Endothelial cell of umbilical vein (primary cell): ENCODE results near the gene ENAH. TPM values are rescaled to one million over a fixed set of nuclear protein-coding genes. Genes with fewer than 3 reads are reported as not detected.

Experiments used
- BruUV-seq: library from RNA; stranded (reverse); fragments of 400-500 nt; replicated peaks from 2 replicates; lab custom pipeline; 2021; lab: Mats Ljungman, UMichigan
- CTCF ChIA-PET: fragments of 300-600, 350-600 bp; sonication (Branson Sonifier 250); formaldehyde crosslinking; loops from one replicate; lab custom pipeline; 2021; ENCODE audit warnings: antibody characterized with exemption, inconsistent platforms; lab: Charles Lee
- POLR2A ChIA-PET: fragments of 300-600, 350-600 bp; sonication (Branson Sonifier 250); formaldehyde crosslinking; loops from one replicate; lab custom pipeline; 2021; ENCODE audit warnings: antibody characterized with exemption, inconsistent platforms; lab: Charles Lee
- DNase-seq: peaks from one replicate; pipeline ENCODE4 v3.0.0-alpha.2; 2011; ENCODE audit warnings: low read depth, low spot score
- FAIRE-seq: peaks from 2 replicates; lab custom pipeline; 2011; peaks lifted over from hg19 to GRCh38; lab: Jason Lieb, UNC
- H2AFZ ChIP-seq: 2 replicates; pipeline ENCODE4 v1.6.0; 2012; ENCODE audit warnings: low read depth, low read length, control low read depth, inconsistent platforms
- H3K27ac ChIP-seq: 2 replicates; pipeline ENCODE4 v1.5.1; 2011; ENCODE audit warnings: low read depth, mild to moderate bottlenecking, control low read depth, low read length, moderate library complexity; ENCODE audit not compliant: insufficient read depth
- H3K27me3 ChIP-seq, 2 experiments: 2 replicates each; pipeline versions ENCODE4 v1.6.0 to v1.6.1; 2011; ENCODE audit warnings: low read length in 2 of 2, mixed read lengths in 1 of 2; ENCODE audit not compliant: control insufficient read depth in 2 of 2, insufficient read depth in 2 of 2
- H3K36me3 ChIP-seq, 2 experiments: 2 replicates in 1 of 2; 3 replicates in 1 of 2; pipeline ENCODE4 v1.5.1; 2011; ENCODE audit warnings: low read length in 2 of 2, mild to moderate bottlenecking in 1 of 2, moderate library complexity in 1 of 2; ENCODE audit not compliant: control insufficient read depth in 2 of 2, insufficient read depth in 2 of 2; ENCODE audit errors: extremely low read depth in 1 of 2
- H3K4me1 ChIP-seq: 3 replicates; pipeline ENCODE4 v1.5.1; 2011; ENCODE audit warnings: mild to moderate bottlenecking, low read length; ENCODE audit not compliant: control insufficient read depth, insufficient read depth; ENCODE audit errors: extremely low read depth
- H3K4me2 ChIP-seq: 2 replicates; pipeline ENCODE4 v1.6.1; 2011; ENCODE audit warnings: low read length, control low read depth, mixed read lengths; ENCODE audit not compliant: insufficient read depth
- H3K4me3 ChIP-seq, 3 experiments: fragments of 200-600 bp in 1 of 3; sonication (generic), shearing (Covaris generic) in 1 of 3; replicated peaks in 1 of 3; 2 replicates each; pipeline ENCODE4 v1.5.1; 2011 to 2016; ENCODE audit warnings: control low read depth in 3 of 3, low read length in 3 of 3, mild to moderate bottlenecking in 2 of 3, inconsistent platforms in 1 of 3, low read depth in 1 of 3, moderate library complexity in 1 of 3; ENCODE audit not compliant: insufficient read depth in 1 of 3
- H3K79me2 ChIP-seq: 2 replicates; pipeline ENCODE4 v1.6.0; 2012; ENCODE audit warnings: low read length, inconsistent platforms; ENCODE audit not compliant: control insufficient read depth, insufficient read depth
- H3K9ac ChIP-seq: replicated peaks from 2 replicates; pipeline ENCODE3; 2011; ENCODE audit warnings: low read length, control low read depth; ENCODE audit not compliant: insufficient read depth; ENCODE audit errors: extremely low read depth
- H3K9me1 ChIP-seq: replicated peaks from 3 replicates; pipeline ENCODE4 v1.6.0; 2011; ENCODE audit warnings: mild to moderate bottlenecking, low read length; ENCODE audit not compliant: control insufficient read depth, insufficient read depth; ENCODE audit errors: extremely low read depth
- H3K9me3 ChIP-seq: replicated peaks from 2 replicates; pipeline ENCODE4 v1.5.1; 2012; ENCODE audit warnings: low read length, inconsistent platforms; ENCODE audit not compliant: control insufficient read depth, insufficient read depth
- H4K20me1 ChIP-seq: replicated peaks from 2 replicates; pipeline ENCODE3; 2011; ENCODE audit warnings: mild to moderate bottlenecking, low read length; ENCODE audit not compliant: control insufficient read depth, insufficient read depth; ENCODE audit errors: extremely low read depth
- CTCF ChIP-seq, 2 donors: IDR thresholded peaks; 1 replicate in 1 of 2; 2 replicates in 1 of 2; pipeline ENCODE4 v1.5.1; 2011; ENCODE audit warnings: low read length in 2 of 2, mild to moderate bottlenecking in 2 of 2, moderate library complexity in 2 of 2, control low read depth in 1 of 2, inconsistent platforms in 1 of 2, low read depth in 1 of 2; ENCODE audit not compliant: insufficient read depth in 1 of 2; ENCODE audit errors: extremely low read depth in 1 of 2
- EZH2 ChIP-seq: IDR thresholded peaks from 2 replicates; pipeline ENCODE4 v1.6.1; 2012; ENCODE audit warnings: borderline replicate concordance, low read depth, mild to moderate bottlenecking, moderate library complexity, low read length, inconsistent platforms; ENCODE audit not compliant: severe bottlenecking
- FOS ChIP-seq: IDR thresholded peaks from 2 replicates; pipeline ENCODE4 v1.6.1; 2011; ENCODE audit warnings: mild to moderate bottlenecking, low read length, moderate library complexity, borderline replicate concordance; ENCODE audit not compliant: insufficient read depth
- GATA2 ChIP-seq: IDR thresholded peaks from 2 replicates; pipeline ENCODE4 v1.7.0; 2011; ENCODE audit warnings: low read depth, mild to moderate bottlenecking, moderate library complexity, mixed read lengths, low read length; ENCODE audit not compliant: insufficient read length, insufficient read depth
- JUN ChIP-seq: IDR thresholded peaks from 2 replicates; pipeline ENCODE4 v1.6.1; 2011; ENCODE audit warnings: borderline replicate concordance, low read depth; ENCODE audit not compliant: insufficient read length, insufficient read depth
- MAX ChIP-seq: IDR thresholded peaks from 2 replicates; pipeline ENCODE4 v1.6.1; 2011; ENCODE audit not compliant: insufficient read depth, insufficient read length
- MYC ChIP-seq: IDR thresholded peaks from one replicate; pipeline ENCODE4 v1.6.1; 2011; ENCODE audit warnings: mild to moderate bottlenecking, low read depth, low read length
- POLR2A ChIP-seq: IDR thresholded peaks from 2 replicates; pipeline ENCODE4 v1.6.1; 2012; ENCODE audit warnings: low read depth, mild to moderate bottlenecking, control low read depth, low read length
- POLR2AphosphoS5 ChIP-seq: IDR thresholded peaks from 2 replicates; pipeline ENCODE4 v1.6.1; 2012; ENCODE audit warnings: low read depth, mild to moderate bottlenecking, control low read depth, low read length, moderate library complexity; ENCODE audit not compliant: insufficient read depth
- dilution Hi-C: fragments of 300-500 bp; cut with MboI; formaldehyde crosslinking; loops from one replicate; pipeline ENCODE4 v1.15.0; 2019; ENCODE audit warnings: low sequenced_read_pairs; ENCODE audit not compliant: extremely low pct_ligation_motif_present
- intact Hi-C: fragments of 100-400 bp; cut with micrococcal nuclease; formaldehyde crosslinking; loops from one replicate; pipeline ENCODE4 v1.10.0; 2022
- polyA plus RNA-seq, 4 experiments: library from polyadenylated mRNA; depleted of rRNA in 3 of 4; stranded (reverse) in 3 of 4; unstranded in 1 of 4; fragments of >200 nt; gene quantifications; 2 replicates each; pipeline versions ENCODE4 v1.2.1 to v1.2.3, GENCODE V29; 2011 to 2012; ENCODE audit warnings: missing spikeins in 1 of 4
- total RNA-seq: library from RNA; stranded (reverse); gene quantifications from 2 replicates; pipeline ENCODE4 v1.2.3, GENCODE V29; 2021

The ENAH gene
- total and polyA plus RNA-seq, 2 donors (not counting 3 experiments of a cell fraction or from before 2014, with no cell fraction given) = 19.9 to 95.6 TPM

- Histone ChIP-seq H3K27ac (no peak overlapping the region), H3K9ac (no peak overlapping the region), H3K36me3 (no peaks in the 10 kb centered on the region), H3K4me2 (no peak overlapping the region), H3K4me1 (no peaks in the 10 kb centered on the region), H4K20me1 (no peaks in the 10 kb centered on the region), H3K27me3 (no peaks in the 10 kb centered on the region), H3K79me2 (no peaks in the 10 kb centered on the region), H3K9me3 (no peaks in the 10 kb centered on the region), H2AFZ (no peak overlapping the region), H3K9me1 (no peaks in the 10 kb centered on the region), H3K4me3 (no peak overlapping the region)
- intact Hi-C loops = no loop called here
- TF ChIP-seq MAX (no peak), FOS (no peak), CTCF (IDR thresholded peaks at IDR 0.05; ENCODE audit: extremely low read depth in 1 of 2, insufficient read depth in 1 of 2, low read depth in 1 of 2, low read length in 2 of 2) (no peak), EZH2 (no peak), JUN (no peak), GATA2 (no peak), POLR2A (no peak), POLR2AphosphoS5 (no peak), MYC (no peak)
- no peak for DNase-seq
- FAIRE-seq = no peak
- POLR2A ChIA-PET = no interaction called here
- no TSS peak for BruUV-seq
- CTCF ChIA-PET = interaction anchor here (0.6 to 1.1 kb wide), 3 partner anchors 8 to 208 kb away, joined by 3 to 4 read pairs (median 3); no protein-coding TSS in a partner anchor
- dilution Hi-C loops = no loop called here
These were observed 17.4 kb upstream of the ENAH start for GRCh38 chr1:225670356-225670755.
